SK-N-SH treated with all-trans-retinoic acid at 6 μM for 48 hours (cell line): ENCODE measurements around the gene CINP.
A peak's percentile ranks its signal among the peaks of the same experiment; 100 is the strongest.

Source experiments
- ATAC-seq: fragments of 200-7000 bp; cut with Tn5 transposase; 3 replicates; pipeline ENCODE4 v1.9.1; 2020; ENCODE audit warnings: mild to moderate bottlenecking, moderate library complexity
- ARNTL ChIP-seq: fragments of 450-650 bp; formaldehyde crosslinking; IDR thresholded peaks from 2 replicates; pipeline ENCODE4 v1.5.0; 2020; ENCODE audit warnings: low read depth, mild to moderate bottlenecking, moderate library complexity, borderline replicate concordance
- BACH2 ChIP-seq: fragments of 250-450 bp; sonication (Bioruptor Pico); IDR thresholded peaks from 2 replicates; pipeline ENCODE4 v1.9.0; 2021; ENCODE audit warnings: mild to moderate bottlenecking, borderline replicate concordance
- CSDC2 ChIP-seq: fragments of 250-450 bp; sonication (Bioruptor Pico); IDR thresholded peaks from 2 replicates; pipeline ENCODE4 v1.5.0; 2020; ENCODE audit warnings: mild to moderate bottlenecking, moderate library complexity
- CSRNP3 ChIP-seq: fragments of 250-450 bp; sonication (Bioruptor Pico); IDR thresholded peaks from 2 replicates; pipeline ENCODE4 v1.5.1; 2021; ENCODE audit warnings: mild to moderate bottlenecking, moderate library complexity
- ESRRG ChIP-seq: fragments of 250-450 bp; sonication (Bioruptor Pico); IDR thresholded peaks from 2 replicates; pipeline ENCODE4 v1.6.1; 2021; ENCODE audit warnings: mild to moderate bottlenecking
- GLIS3 ChIP-seq: fragments of 250-450 bp; sonication (Bioruptor Pico); IDR thresholded peaks from 2 replicates; pipeline ENCODE4 v1.5.0; 2020; ENCODE audit warnings: mild to moderate bottlenecking, moderate library complexity
- ISL1 ChIP-seq: fragments of 250-450 bp; sonication (Bioruptor Pico); IDR thresholded peaks from 2 replicates; pipeline ENCODE4 v2.1.2; 2022; ENCODE audit warnings: mild to moderate bottlenecking, moderate library complexity
- OSR1 ChIP-seq: fragments of 250-450 bp; sonication (Bioruptor Pico); IDR thresholded peaks from 2 replicates; pipeline ENCODE4 v1.8.0; 2022; ENCODE audit warnings: moderate library complexity, mild to moderate bottlenecking, inconsistent platforms
- PATZ1 ChIP-seq: fragments of 250-450 bp; sonication (Bioruptor Pico); IDR thresholded peaks from 2 replicates; pipeline ENCODE4 v1.8.0; 2020; ENCODE audit warnings: mild to moderate bottlenecking, moderate library complexity, borderline replicate concordance
- POU6F1 ChIP-seq: fragments of 250-450 bp; sonication (Bioruptor Pico); IDR thresholded peaks from 2 replicates; pipeline ENCODE4 v1.8.0; 2021; ENCODE audit warnings: low read depth, mild to moderate bottlenecking, moderate library complexity, borderline replicate concordance
- PPARA ChIP-seq: fragments of 250-450 bp; sonication (Bioruptor Pico); IDR thresholded peaks from 2 replicates; pipeline ENCODE4 v1.5.0; 2020; ENCODE audit warnings: mild to moderate bottlenecking, borderline replicate concordance
- RARB ChIP-seq: fragments of 250-450 bp; sonication (Bioruptor Pico); IDR thresholded peaks from 2 replicates; pipeline ENCODE4 v1.8.0; 2021; ENCODE audit warnings: mild to moderate bottlenecking, moderate library complexity
- SNAI2 ChIP-seq: fragments of 250-450 bp; sonication (Bioruptor Pico); IDR thresholded peaks from 2 replicates; pipeline ENCODE4 v1.5.0; 2020; ENCODE audit warnings: mild to moderate bottlenecking, moderate library complexity
- TCF4 ChIP-seq: fragments of 250-450 bp; sonication (Bioruptor Pico); IDR thresholded peaks from 2 replicates; pipeline ENCODE4 v1.8.0; 2021; ENCODE audit warnings: mild to moderate bottlenecking, moderate library complexity, borderline replicate concordance
- TOX ChIP-seq: fragments of 250-450 bp; sonication (Bioruptor Pico); IDR thresholded peaks from 2 replicates; pipeline ENCODE4 v1.8.0; 2021; ENCODE audit warnings: mild to moderate bottlenecking, moderate library complexity, borderline replicate concordance
- TSHZ2 ChIP-seq: fragments of 250-450 bp; sonication (Bioruptor Pico); IDR thresholded peaks from 2 replicates; pipeline ENCODE4 v1.5.0; 2020; ENCODE audit warnings: mild to moderate bottlenecking, moderate library complexity
- ZNF565 ChIP-seq: fragments of 450-650 bp; formaldehyde crosslinking; conservative IDR thresholded peaks from 2 replicates; pipeline ENCODE4 v1.5.0; 2020; ENCODE audit warnings: low read depth, mild to moderate bottlenecking, moderate library complexity
- ZNF70 ChIP-seq: fragments of 450-650 bp; formaldehyde crosslinking; IDR thresholded peaks from 2 replicates; pipeline ENCODE4 v1.5.0; 2020; ENCODE audit warnings: mild to moderate bottlenecking, moderate library complexity
- ZNF8 ChIP-seq: fragments of 450-650 bp; formaldehyde crosslinking; IDR thresholded peaks from 2 replicates; pipeline ENCODE4 v1.5.0; 2020; ENCODE audit warnings: mild to moderate bottlenecking, moderate library complexity

CINP gene

GRCh38 chr14:102317564-102318248 lies 45.0 kb downstream of the CINP start:
- TF ChIP-seq RARB (no peak), TOX (CRISPR knock-in tag) (no peak), POU6F1 (CRISPR knock-in tag) (no peak), ARNTL (CRISPR knock-in tag) (no peak), TCF4 (CRISPR knock-in tag) (no peak), ZNF8 (no peak), BACH2 (no peak)
- no peak for ATAC-seq

GRCh38 chr14:102316743-102317563 lies 45.7 kb downstream of the CINP start:
- TF ChIP-seq CSDC2 (CRISPR knock-in tag): no peak
- TF ChIP-seq ZNF70 (CRISPR knock-in tag): peak; percentile 81
- peak; percentile 83; the same call in 1 of the 2 replicates for TF ChIP-seq SNAI2 (CRISPR knock-in tag)
- peak; percentile 80 for ATAC-seq

GRCh38 chr14:102316338-102316742 lies 46.4 kb downstream of the CINP start:
- TF ChIP-seq ZNF565 (CRISPR knock-in tag) (no peak), TSHZ2 (CRISPR knock-in tag) (no peak), ESRRG (CRISPR knock-in tag) (no peak), TOX (CRISPR knock-in tag) (no peak), CSDC2 (CRISPR knock-in tag) (no peak), SNAI2 (CRISPR knock-in tag) (no peak), ZNF8 (no peak), CSRNP3 (CRISPR knock-in tag) (no peak), RARB (no peak), TCF4 (CRISPR knock-in tag) (no peak), PPARA (CRISPR knock-in tag) (no peak), GLIS3 (CRISPR knock-in tag) (no peak)
- peak; percentile 10 for ATAC-seq

- TF ChIP-seq BACH2: no peak
- no peak for TF ChIP-seq ISL1 (CRISPR knock-in tag)
- no peak for TF ChIP-seq TCF4 (CRISPR knock-in tag)
- TF ChIP-seq PATZ1 (CRISPR knock-in tag): no peak
- no peak for TF ChIP-seq CSRNP3 (CRISPR knock-in tag)
- no peak for TF ChIP-seq OSR1 (CRISPR knock-in tag)
- no peak for TF ChIP-seq ESRRG (CRISPR knock-in tag)
- no peak for TF ChIP-seq PPARA (CRISPR knock-in tag)
- TF ChIP-seq ZNF565 (CRISPR knock-in tag): no peak
- no peak for TF ChIP-seq ZNF8
- TF ChIP-seq POU6F1 (CRISPR knock-in tag): no peak
- TF ChIP-seq, all 23 proteins: peak for 0
Measured at GRCh38 chr14:102315121-102315520, 47.6 kb downstream of the CINP start.

More at GRCh38 chr14:102315121-102315520, 47.6 kb downstream of the CINP start:
- no peak for ATAC-seq
